ENCODE results near the gene PLB1.

DNA sequence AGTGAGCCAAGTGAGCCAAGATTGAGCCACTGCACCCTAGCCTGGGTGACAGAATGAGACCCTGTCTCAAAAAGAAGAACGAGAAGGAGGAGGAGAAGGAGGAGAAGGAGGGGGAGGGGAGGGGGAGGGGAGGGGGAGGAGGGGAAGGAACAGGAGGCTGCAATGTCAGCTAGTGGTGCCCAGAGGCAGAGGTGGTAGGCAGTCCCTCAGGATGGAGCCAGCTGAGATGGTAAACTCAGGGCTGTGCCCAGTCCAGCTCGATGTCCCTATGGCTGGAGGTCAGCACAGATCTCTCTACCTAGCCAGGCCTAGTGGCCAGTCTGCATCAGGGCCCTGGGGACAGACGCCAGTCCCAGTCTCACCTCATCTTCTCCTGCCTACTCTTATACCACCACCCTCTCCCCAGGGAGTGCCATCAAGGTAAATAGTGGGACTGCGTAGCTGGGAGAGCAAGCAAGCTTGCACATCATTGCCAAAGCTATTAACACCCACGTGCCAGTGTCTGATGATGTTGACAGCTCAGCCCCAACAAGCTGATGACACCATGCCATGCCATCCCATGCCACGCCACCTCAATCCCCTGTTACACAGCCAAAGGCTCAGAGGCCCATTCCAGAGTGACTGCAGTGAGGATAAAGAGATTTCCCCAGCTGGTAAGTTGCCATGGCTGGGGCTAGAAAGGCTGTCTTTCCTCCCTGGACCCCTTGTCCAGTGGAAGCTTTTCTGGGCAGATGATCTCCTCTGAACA lies 7.6 kb upstream of the PLB1 start:
- TF ChIP-seq, protein P1, sequence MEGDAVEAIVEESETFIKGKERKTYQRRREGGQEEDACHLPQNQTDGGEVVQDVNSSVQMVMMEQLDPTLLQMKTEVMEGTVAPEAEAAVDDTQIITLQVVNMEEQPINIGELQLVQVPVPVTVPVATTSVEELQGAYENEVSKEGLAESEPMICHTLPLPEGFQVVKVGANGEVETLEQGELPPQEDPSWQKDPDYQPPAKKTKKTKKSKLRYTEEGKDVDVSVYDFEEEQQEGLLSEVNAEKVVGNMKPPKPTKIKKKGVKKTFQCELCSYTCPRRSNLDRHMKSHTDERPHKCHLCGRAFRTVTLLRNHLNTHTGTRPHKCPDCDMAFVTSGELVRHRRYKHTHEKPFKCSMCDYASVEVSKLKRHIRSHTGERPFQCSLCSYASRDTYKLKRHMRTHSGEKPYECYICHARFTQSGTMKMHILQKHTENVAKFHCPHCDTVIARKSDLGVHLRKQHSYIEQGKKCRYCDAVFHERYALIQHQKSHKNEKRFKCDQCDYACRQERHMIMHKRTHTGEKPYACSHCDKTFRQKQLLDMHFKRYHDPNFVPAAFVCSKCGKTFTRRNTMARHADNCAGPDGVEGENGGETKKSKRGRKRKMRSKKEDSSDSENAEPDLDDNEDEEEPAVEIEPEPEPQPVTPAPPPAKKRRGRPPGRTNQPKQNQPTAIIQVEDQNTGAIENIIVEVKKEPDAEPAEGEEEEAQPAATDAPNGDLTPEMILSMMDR (IDR thresholded peaks at IDR 0.05; ENCODE audit: low read length) = no peak
- TF ChIP-seq EZH2 (IDR thresholded peaks at IDR 0.05; ENCODE audit: borderline replicate concordance, low read length) = no peak

All from OCI-LY1 (cell line).